ENCODE measurements around the gene DHX34.
"Not testable (repeated sequence)": the region's sequence is repeated elsewhere in the genome, so short reads cannot be mapped to it uniquely, and the experiment has no call there.

Gene DHX34

GRCh38 chr19:47343194-47343802 is 5.8 kb upstream of the DHX34 start:
- no peak overlapping the region for H3K27ac Mint-ChIP-seq
- H3K9me3 Mint-ChIP-seq (ENCODE audit: low read depth) = no peaks in the 10 kb centered on the region
- no peaks in the 10 kb centered on the region for H3K36me3 Mint-ChIP-seq
- H3K4me1 Mint-ChIP-seq (ENCODE audit: low read depth) = peaks cover under 1% of the 10 kb centered on the region
- H3K27me3 Mint-ChIP-seq = no peaks in the 10 kb centered on the region
- no peak overlapping the region for H3K4me3 Mint-ChIP-seq

GRCh38 chr19:47344425-47344824 is 4.7 kb upstream of the DHX34 start:
- H3K9me3 Mint-ChIP-seq (ENCODE audit: low read depth) = no peaks in the 10 kb centered on the region
- H3K27me3 Mint-ChIP-seq = no peaks in the 10 kb centered on the region
- peaks cover 10% of the 10 kb centered on the region for H3K4me1 Mint-ChIP-seq (ENCODE audit: low read depth)
- H3K36me3 Mint-ChIP-seq = no peaks in the 10 kb centered on the region
- H3K27ac Mint-ChIP-seq = no peak overlapping the region
- no peak overlapping the region for H3K4me3 Mint-ChIP-seq

- not testable (repeated sequence) for H3K27me3 Mint-ChIP-seq; H3K27ac Mint-ChIP-seq; H3K36me3 Mint-ChIP-seq; H3K9me3 Mint-ChIP-seq (ENCODE audit: low read depth); H3K4me3 Mint-ChIP-seq
- H3K4me1 Mint-ChIP-seq (ENCODE audit: low read depth) = peaks cover 23% of the 10 kb centered on the region
Observed at GRCh38 chr19:47346024-47346423, 3.1 kb upstream of the DHX34 start.

- peak overlapping the region; percentile 97 for H3K4me3 Mint-ChIP-seq
- H3K9me3 Mint-ChIP-seq (ENCODE audit: low read depth) = no peaks in the 10 kb centered on the region
- H3K27me3 Mint-ChIP-seq = no peaks in the 10 kb centered on the region
- H3K36me3 Mint-ChIP-seq = peaks cover 12% of the 10 kb centered on the region
- H3K27ac Mint-ChIP-seq = peak overlapping the region; percentile 47
- peaks cover 45% of the 10 kb centered on the region for H3K4me1 Mint-ChIP-seq (ENCODE audit: low read depth)
Observed at GRCh38 chr19:47350630-47351029, 1.5 kb downstream of the DHX34 start.

GRCh38 chr19:47351548-47351947 is 2.4 kb downstream of the DHX34 start:
- Mint-ChIP-seq H3K27me3 (no peaks in the 10 kb centered on the region), H3K9me3 (ENCODE audit: low read depth) (no peaks in the 10 kb centered on the region), H3K36me3 (peaks cover 16% of the 10 kb centered on the region), H3K27ac (peak overlapping the region; percentile 46), H3K4me1 (ENCODE audit: low read depth) (peaks cover 48% of the 10 kb centered on the region), H3K4me3 (peak overlapping the region; percentile 47)

- H3K9me3 Mint-ChIP-seq (ENCODE audit: low read depth) = no peaks in the 10 kb centered on the region
- peaks cover 16% of the 10 kb centered on the region for H3K36me3 Mint-ChIP-seq
- peaks cover 48% of the 10 kb centered on the region for H3K4me1 Mint-ChIP-seq (ENCODE audit: low read depth)
- H3K27me3 Mint-ChIP-seq = no peaks in the 10 kb centered on the region
- no peak overlapping the region for H3K27ac Mint-ChIP-seq
- peak overlapping the region; percentile 30 for H3K4me3 Mint-ChIP-seq
Observed at GRCh38 chr19:47352095-47352494, 3.0 kb downstream of the DHX34 start.

GRCh38 chr19:47353307-47353712 is 4.2 kb downstream of the DHX34 start:
- H3K4me3 Mint-ChIP-seq = no peak overlapping the region
- H3K27ac Mint-ChIP-seq = no peak overlapping the region
- H3K4me1 Mint-ChIP-seq (ENCODE audit: low read depth) = peaks cover 48% of the 10 kb centered on the region
- H3K9me3 Mint-ChIP-seq (ENCODE audit: low read depth) = no peaks in the 10 kb centered on the region
- peaks cover 16% of the 10 kb centered on the region for H3K36me3 Mint-ChIP-seq
- no peaks in the 10 kb centered on the region for H3K27me3 Mint-ChIP-seq

GRCh38 chr19:47356900-47357299 is 7.8 kb downstream of the DHX34 start:
- H3K36me3 Mint-ChIP-seq = peaks cover 16% of the 10 kb centered on the region

GRCh38 chr19:47357788-47358680 is 8.9 kb downstream of the DHX34 start:
- no peak overlapping the region for H3K4me3 Mint-ChIP-seq
- no peaks in the 10 kb centered on the region for H3K27me3 Mint-ChIP-seq
- H3K27ac Mint-ChIP-seq = no peak overlapping the region
- H3K36me3 Mint-ChIP-seq = peaks cover 14% of the 10 kb centered on the region
- peaks cover 8% of the 10 kb centered on the region for H3K4me1 Mint-ChIP-seq (ENCODE audit: low read depth)
- no peaks in the 10 kb centered on the region for H3K9me3 Mint-ChIP-seq (ENCODE audit: low read depth)

More at GRCh38 chr19:47356900-47357299, 7.8 kb downstream of the DHX34 start:
- Mint-ChIP-seq H3K27ac (no peak overlapping the region), H3K27me3 (no peaks in the 10 kb centered on the region), H3K9me3 (ENCODE audit: low read depth) (no peaks in the 10 kb centered on the region), H3K4me3 (no peak overlapping the region), H3K4me1 (ENCODE audit: low read depth) (peaks cover 18% of the 10 kb centered on the region)

GRCh38 chr19:47358936-47359335 is 9.8 kb downstream of the DHX34 start:
- H3K4me3 Mint-ChIP-seq = no peak overlapping the region
- H3K9me3 Mint-ChIP-seq (ENCODE audit: low read depth) = no peaks in the 10 kb centered on the region
- no peaks in the 10 kb centered on the region for H3K27me3 Mint-ChIP-seq
- peaks cover 14% of the 10 kb centered on the region for H3K36me3 Mint-ChIP-seq
- H3K4me1 Mint-ChIP-seq (ENCODE audit: low read depth) = peaks cover 8% of the 10 kb centered on the region
- H3K27ac Mint-ChIP-seq = no peak overlapping the region

GRCh38 chr19:47362321-47362720 is 13.2 kb downstream of the DHX34 start:
- Mint-ChIP-seq H3K27ac (no peak overlapping the region), H3K27me3 (no peaks in the 10 kb centered on the region), H3K4me3 (no peak overlapping the region), H3K4me1 (ENCODE audit: low read depth) (no peaks in the 10 kb centered on the region), H3K36me3 (peaks cover 10% of the 10 kb centered on the region), H3K9me3 (ENCODE audit: low read depth) (no peaks in the 10 kb centered on the region)

GRCh38 chr19:47363758-47364531 is 14.8 kb downstream of the DHX34 start:
- no peaks in the 10 kb centered on the region for H3K4me1 Mint-ChIP-seq (ENCODE audit: low read depth)
- H3K36me3 Mint-ChIP-seq = peaks cover 9% of the 10 kb centered on the region
- no peaks in the 10 kb centered on the region for H3K27me3 Mint-ChIP-seq
- H3K9me3 Mint-ChIP-seq (ENCODE audit: low read depth) = no peaks in the 10 kb centered on the region
- H3K4me3 Mint-ChIP-seq = no peak overlapping the region
- no peak overlapping the region for H3K27ac Mint-ChIP-seq

- not testable (repeated sequence) for H3K36me3 Mint-ChIP-seq; H3K27ac Mint-ChIP-seq; H3K4me1 Mint-ChIP-seq (ENCODE audit: low read depth); H3K9me3 Mint-ChIP-seq (ENCODE audit: low read depth); H3K4me3 Mint-ChIP-seq; H3K27me3 Mint-ChIP-seq
Observed at GRCh38 chr19:47365455-47365854, 16.3 kb downstream of the DHX34 start.

- Mint-ChIP-seq H3K4me3 (no peak overlapping the region), H3K27me3 (no peaks in the 10 kb centered on the region), H3K4me1 (ENCODE audit: low read depth) (no peaks in the 10 kb centered on the region), H3K27ac (no peak overlapping the region), H3K36me3 (peaks cover 5% of the 10 kb centered on the region), H3K9me3 (ENCODE audit: low read depth) (no peaks in the 10 kb centered on the region)
Observed at GRCh38 chr19:47370045-47370611, 21.0 kb downstream of the DHX34 start.

GRCh38 chr19:47371261-47371660 is 22.1 kb downstream of the DHX34 start:
- H3K27ac Mint-ChIP-seq = no peak overlapping the region
- H3K36me3 Mint-ChIP-seq = peaks cover 5% of the 10 kb centered on the region
- no peaks in the 10 kb centered on the region for H3K4me1 Mint-ChIP-seq (ENCODE audit: low read depth)
- no peak overlapping the region for H3K4me3 Mint-ChIP-seq
- no peaks in the 10 kb centered on the region for H3K9me3 Mint-ChIP-seq (ENCODE audit: low read depth)
- H3K27me3 Mint-ChIP-seq = no peaks in the 10 kb centered on the region
